Measurements from ENCODE around the gene ALKBH5. TPM values are rescaled to one million over a fixed set of nuclear protein-coding genes. Genes with fewer than 3 reads are reported as not detected.

Gene ALKBH5
- total RNA-seq, 1 experiment from 2014 or later: 97.8 TPM

- intact Hi-C loops (cut with micrococcal nuclease): loop anchor here (2.0 to 5.0 kb wide), 2 partner anchors 17 to 77 kb away; no protein-coding TSS in a partner anchor
- no TSS peak for BruUV-seq (replicated peaks)
- Histone ChIP-seq H3K79me2 (ENCODE audit: insufficient read depth, low read length) (no peaks in the 10 kb centered on the region), H3K9me3 (ENCODE audit: control insufficient read depth in 1 of 2, insufficient read depth in 1 of 2, low read depth in 1 of 2, low read length in 2 of 2) (no peaks in the 10 kb centered on the region), H4K20me1 (ENCODE audit: insufficient read depth) (no peaks in the 10 kb centered on the region), H3K27me3 (ENCODE audit: insufficient read depth, low read length) (no peaks in the 10 kb centered on the region), H3K4me3 (replicated peaks in 1 of 2; ENCODE audit: low read depth in 1 of 2, low read length in 2 of 2) (no peak overlapping the region), H3K36me3 (ENCODE audit: control insufficient read depth in 1 of 2, insufficient read depth in 2 of 2, low read length in 2 of 2) (no peaks in the 10 kb centered on the region), H2AFZ (ENCODE audit: low read depth, low read length, poor library complexity, severe bottlenecking) (no peak overlapping the region), H3K27ac (ENCODE audit: low read depth, low read length) (no peak overlapping the region; the same call in 1 of the 2 replicates), H3K4me2 (ENCODE audit: low read length) (no peak overlapping the region), H3K4me1 (ENCODE audit: control insufficient read depth in 1 of 2, insufficient read depth in 2 of 2, low read length in 2 of 2) (no peaks in the 10 kb centered on the region), H3K9me2 (ENCODE audit: insufficient read depth) (no peaks in the 10 kb centered on the region), H3K9ac (ENCODE audit: low read length) (no peak overlapping the region)
- ChIA-PET RAD21 (ENCODE audit: low non-redundant PET in 1 of 2, low total read pairs in 2 of 2, uncharacterized antibody in 2 of 2, unreplicated experiment in 2 of 2) (no interaction called here), CTCF (interaction anchor here (1.4 to 5.7 kb wide), 2 partner anchors 9 to 13 kb away, joined by 3 to 27 read pairs; no protein-coding TSS in a partner anchor), POLR2A (interaction anchor here (1.0 kb wide), 1 partner anchor 14 kb away, joined by 3 read pairs; no protein-coding TSS in a partner anchor)
- ATAC-seq (peak; percentile 68), DNase-seq (ENCODE audit: low read depth, low spot score) (no peak)
- TF ChIP-seq ZNF274 (IDR thresholded peaks at IDR 0.05; ENCODE audit: low read depth, low read length) (no peak), CTCF (IDR thresholded peaks at IDR 0.05 in 2 of 3, conservative IDR thresholded peaks at IDR 0.05 in 1 of 3; ENCODE audit: borderline replicate concordance in 1 of 3, insufficient read depth in 1 of 3, low read depth in 2 of 3, low read length in 2 of 3) (peak in 2 of 3 experiments; percentile 47 to 55; a peak in 4 of 6 replicates)
Measured at GRCh38 chr17:18139949-18140348, 43.7 kb upstream of the ALKBH5 start.

- Histone ChIP-seq H3K9ac (ENCODE audit: low read length) (no peak overlapping the region), H4K20me1 (ENCODE audit: insufficient read depth) (no peaks in the 10 kb centered on the region), H3K4me3 (replicated peaks in 1 of 2; ENCODE audit: low read depth in 1 of 2, low read length in 2 of 2) (no peak overlapping the region), H3K36me3 (ENCODE audit: control insufficient read depth in 1 of 2, insufficient read depth in 2 of 2, low read length in 2 of 2) (no peaks in the 10 kb centered on the region), H3K9me3 (ENCODE audit: control insufficient read depth in 1 of 2, insufficient read depth in 1 of 2, low read depth in 1 of 2, low read length in 2 of 2) (no peaks in the 10 kb centered on the region), H3K4me2 (ENCODE audit: low read length) (peak overlapping the region; percentile 4; the same call in 1 of the 2 replicates), H3K27me3 (ENCODE audit: insufficient read depth, low read length) (no peaks in the 10 kb centered on the region), H3K9me2 (ENCODE audit: insufficient read depth) (no peaks in the 10 kb centered on the region), H3K79me2 (ENCODE audit: insufficient read depth, low read length) (no peaks in the 10 kb centered on the region), H3K4me1 (ENCODE audit: control insufficient read depth in 1 of 2, insufficient read depth in 2 of 2, low read length in 2 of 2) (no peaks in the 10 kb centered on the region), H3K27ac (ENCODE audit: low read depth, low read length) (no peak overlapping the region), H2AFZ (ENCODE audit: low read depth, low read length, poor library complexity, severe bottlenecking) (no peak overlapping the region)
- ChIA-PET CTCF (interaction anchor here (0.8 to 5.7 kb wide), 2 partner anchors 13 to 75 kb away, joined by 4 to 27 read pairs; no protein-coding TSS in a partner anchor), POLR2A (interaction anchor here (0.6 kb wide), 1 partner anchor 27 kb away, joined by 5 read pairs; no protein-coding TSS in a partner anchor), RAD21 (ENCODE audit: low non-redundant PET in 1 of 2, low total read pairs in 2 of 2, uncharacterized antibody in 2 of 2, unreplicated experiment in 2 of 2) (no interaction called here)
- DNase-seq (ENCODE audit: low read depth, low spot score) (no peak), ATAC-seq (0 out of 2 replicates have a peak, but pooled peaks have one; percentile 3)
- no TSS peak for BruUV-seq (replicated peaks)
- intact Hi-C loops (cut with micrococcal nuclease): loop anchor here (2.0 to 5.0 kb wide), 2 partner anchors 16 to 77 kb away; no protein-coding TSS in a partner anchor
- TF ChIP-seq SRF (IDR thresholded peaks at IDR 0.05; ENCODE audit: low read depth) (no peak), JUND (IDR thresholded peaks at IDR 0.05) (no peak), POLR2A (IDR thresholded peaks at IDR 0.05; ENCODE audit: borderline replicate concordance, extremely low read depth, insufficient read depth, insufficient read length) (no peak), EGR1 (IDR thresholded peaks at IDR 0.05; ENCODE audit: low read depth) (no peak), POLR2AphosphoS5 (IDR thresholded peaks at IDR 0.05; ENCODE audit: low read depth, low read length) (no peak), ATF3 (IDR thresholded peaks at IDR 0.05) (no peak), RAD21 (IDR thresholded peaks at IDR 0.05; ENCODE audit: low read depth) (no peak)
Measured at GRCh38 chr17:18140648-18141047, 43.0 kb upstream of the ALKBH5 start.
